Stromal cell of bone marrow (primary cell): Measurements from ENCODE around the gene HSF2BP.
"Not testable (repeated sequence)": the region's sequence is repeated elsewhere in the genome, so short reads cannot be mapped to it uniquely, and the experiment has no call there.

Experiments used
- DNase-seq: peaks from one replicate; pipeline ENCODE4 v3.0.0-alpha.2; 2012; ENCODE audit warnings: low read depth

HSF2BP gene

DNA sequence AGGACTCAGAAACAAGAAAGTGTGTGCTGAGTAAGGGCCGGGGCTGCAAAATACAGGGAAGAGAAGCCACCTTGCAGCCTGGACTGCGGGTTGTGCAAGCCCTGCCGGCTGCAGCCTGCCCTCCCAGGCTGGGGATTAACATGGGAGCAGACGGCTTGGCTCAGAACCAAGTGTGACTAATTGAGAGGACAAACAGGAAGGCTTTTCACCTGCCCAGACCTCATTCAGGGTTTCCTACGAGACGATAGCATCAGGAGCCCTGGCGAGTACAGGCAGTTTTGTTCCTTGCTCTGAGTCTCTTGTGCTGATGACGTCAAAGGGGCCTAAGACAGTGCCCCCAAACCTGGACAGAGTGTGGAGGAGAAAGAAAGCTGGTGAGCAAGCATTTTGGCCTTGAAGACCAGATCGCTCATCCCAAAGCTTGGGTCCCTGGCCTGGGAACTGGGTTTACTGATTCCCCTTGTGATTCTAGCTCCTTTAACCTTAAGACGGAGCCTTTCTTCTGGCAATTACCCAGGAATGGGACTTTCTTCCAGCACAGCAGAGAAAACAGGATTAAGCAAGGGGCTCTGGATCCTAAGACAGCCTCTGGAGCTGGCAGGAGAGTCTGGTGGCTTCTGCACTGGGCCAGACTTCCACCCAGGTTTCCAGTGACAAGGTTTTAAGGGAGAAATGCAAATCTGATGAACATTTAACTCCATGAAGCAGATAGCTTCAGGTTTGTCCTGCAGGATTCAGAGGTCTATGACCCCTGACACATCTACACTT is 142.2 kb downstream of the HSF2BP start:
- DNase-seq: not testable (repeated sequence)

DNA sequence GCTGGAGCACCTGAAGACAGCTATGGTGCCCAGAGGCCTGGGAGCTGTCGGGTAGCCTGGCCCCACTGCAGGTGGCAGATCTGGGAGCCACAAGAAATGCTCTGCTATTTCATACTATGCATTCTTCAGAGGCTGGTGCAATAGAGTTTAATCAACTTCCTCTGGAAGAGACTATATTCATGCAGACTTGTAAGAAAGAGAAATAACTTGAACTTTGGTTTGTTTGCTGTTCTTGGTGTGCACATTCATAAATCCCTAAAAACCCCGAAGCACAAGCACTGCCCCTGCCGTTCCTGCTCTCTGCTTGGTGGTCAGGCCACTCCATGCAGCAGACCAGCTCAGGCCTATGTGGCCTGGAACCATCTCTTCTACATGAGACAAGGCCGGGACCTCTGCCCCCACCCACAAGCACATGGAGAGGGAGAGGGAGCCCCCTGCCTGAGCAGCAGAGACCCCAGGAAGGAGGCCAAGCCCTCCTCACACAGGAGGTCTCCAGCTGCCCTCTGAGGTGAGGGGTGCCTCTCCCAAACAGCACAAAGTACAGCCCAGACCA is 142.9 kb downstream of the HSF2BP start:
- not testable (repeated sequence) for DNase-seq

DNA sequence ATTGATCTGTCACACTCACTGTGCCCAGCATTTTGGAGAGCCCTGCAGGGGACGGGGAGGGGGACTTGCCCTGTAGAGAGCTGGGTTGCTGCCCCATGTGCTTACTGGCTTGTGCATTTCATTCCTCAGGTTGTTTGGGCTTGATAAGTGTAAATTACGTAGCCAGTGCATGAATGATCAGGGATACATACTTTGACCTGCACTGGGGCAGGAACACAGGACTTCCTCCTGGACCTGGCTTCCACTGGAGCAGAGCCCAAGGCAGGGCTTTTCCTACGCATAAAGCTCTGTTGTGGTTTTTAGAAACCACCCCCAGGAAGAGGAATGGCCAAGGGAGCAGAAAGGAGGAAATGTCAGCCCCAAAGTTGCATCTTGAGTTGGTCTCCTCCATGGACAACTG is 144.5 kb downstream of the HSF2BP start:
- DNase-seq: not testable (repeated sequence)

DNA sequence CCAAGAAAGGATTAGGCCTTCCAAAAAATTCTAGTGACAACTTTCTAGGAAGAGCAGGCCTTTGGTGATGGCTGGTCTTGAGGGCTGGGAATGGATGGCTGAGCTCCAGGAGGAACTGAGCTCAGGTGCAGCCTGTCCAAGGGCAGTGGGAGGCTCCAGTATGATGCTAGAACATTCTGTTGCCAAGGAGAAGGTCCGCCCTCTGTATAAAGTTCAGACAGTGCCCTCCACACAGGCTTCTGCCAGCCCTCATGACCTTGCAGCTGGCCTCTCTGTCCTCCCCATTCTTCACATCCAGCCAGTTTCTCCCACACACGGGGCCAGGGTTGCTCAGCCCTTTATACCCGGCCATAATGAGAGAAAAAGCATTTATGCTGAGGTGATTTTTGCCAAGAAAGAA is 146.3 kb downstream of the HSF2BP start:
- DNase-seq: not testable (repeated sequence)

DNA sequence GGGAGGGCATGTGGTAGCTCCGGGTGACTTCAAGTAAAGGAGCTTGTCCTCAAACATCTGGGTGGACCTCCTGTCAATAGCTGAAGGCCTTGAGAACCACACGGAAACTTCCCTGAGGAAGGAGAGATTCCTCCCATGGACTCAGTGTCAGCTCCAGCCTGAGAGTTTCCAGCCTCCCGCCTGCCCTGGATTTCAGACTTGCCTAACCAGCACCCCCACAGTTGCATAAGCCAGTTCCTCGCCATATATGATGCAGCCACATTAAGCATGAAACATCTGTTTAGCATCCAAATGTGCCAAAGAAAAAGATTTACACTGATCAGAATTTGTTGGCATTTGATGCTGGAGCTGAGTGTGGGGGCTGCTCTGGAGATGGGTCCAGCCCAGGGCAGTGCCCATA is 148.1 kb downstream of the HSF2BP start:
- not testable (repeated sequence) for DNase-seq

DNA sequence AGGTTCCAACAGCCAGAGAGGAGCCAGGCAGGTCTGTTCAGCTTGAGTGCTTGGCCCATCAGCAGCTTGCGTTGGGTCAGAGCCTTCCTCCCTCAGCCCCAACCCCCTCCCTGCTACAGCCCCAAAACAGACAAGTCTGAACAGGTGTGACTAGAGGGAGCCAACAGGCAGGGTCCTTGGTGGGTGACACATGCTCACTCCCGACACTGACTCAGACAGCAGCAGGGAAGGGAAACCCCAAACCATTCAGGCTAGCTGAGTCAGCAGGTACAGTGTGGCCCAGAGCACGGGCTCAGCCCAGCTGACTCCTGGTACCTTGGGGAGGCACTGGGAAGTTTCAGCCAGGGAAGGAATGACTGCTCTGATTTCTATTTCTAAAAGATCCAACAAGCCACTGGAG is 148.6 kb downstream of the HSF2BP start:
- not testable (repeated sequence) for DNase-seq

DNA sequence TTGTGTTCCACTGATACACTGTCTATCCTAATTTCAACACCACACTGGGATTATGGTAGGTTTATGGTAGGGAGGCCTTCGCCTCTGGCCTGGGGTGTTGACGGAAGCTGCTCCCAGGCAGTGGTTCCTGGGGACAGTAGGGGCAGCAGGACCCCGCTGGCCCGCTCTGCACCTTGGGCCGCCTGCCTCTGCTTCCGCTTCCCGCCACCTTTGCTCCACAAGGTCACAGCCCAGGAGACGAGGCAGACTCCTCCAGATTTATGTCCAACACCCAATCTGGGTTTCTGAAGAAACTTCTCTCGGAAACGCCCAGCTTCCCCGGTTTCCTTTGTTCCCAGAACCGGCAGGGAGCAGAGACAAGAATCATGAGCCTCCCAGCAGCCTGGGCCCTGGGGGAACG is 155.4 kb downstream of the HSF2BP start:
- not testable (repeated sequence) for DNase-seq

DNA sequence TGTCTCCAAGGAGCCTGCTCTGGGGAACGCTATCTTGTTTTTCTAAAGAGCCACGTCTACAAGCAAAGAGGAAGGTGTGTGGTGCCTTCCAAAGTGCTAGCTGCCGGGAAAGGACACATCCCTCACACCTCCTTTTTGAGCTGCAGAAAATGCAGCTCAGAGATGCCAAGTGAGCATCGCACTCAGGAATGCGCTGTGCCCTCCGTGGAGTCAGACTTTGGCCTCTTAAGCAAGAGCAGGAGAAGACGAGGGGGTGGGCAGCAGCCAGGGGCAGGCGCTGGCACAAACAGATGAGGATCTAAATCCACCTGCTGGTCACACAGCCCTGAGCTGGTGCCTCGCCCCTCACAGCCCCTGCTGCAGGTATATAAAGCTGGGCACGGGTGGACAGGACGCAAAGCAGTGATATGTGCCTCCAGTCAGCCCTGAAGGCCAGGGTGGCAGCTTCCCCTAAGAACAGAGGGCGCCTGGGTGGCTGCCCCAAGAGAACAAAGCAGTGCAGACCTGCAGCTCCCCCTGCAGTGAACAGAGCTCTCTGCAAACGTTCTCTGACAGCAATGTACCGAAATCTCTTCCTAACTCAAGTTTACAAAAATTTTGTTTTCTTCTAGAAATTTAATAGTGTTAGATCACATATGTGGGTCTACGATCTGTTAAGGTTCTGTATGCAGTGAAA is 156.1 kb downstream of the HSF2BP start:
- DNase-seq: not testable (repeated sequence)

DNA sequence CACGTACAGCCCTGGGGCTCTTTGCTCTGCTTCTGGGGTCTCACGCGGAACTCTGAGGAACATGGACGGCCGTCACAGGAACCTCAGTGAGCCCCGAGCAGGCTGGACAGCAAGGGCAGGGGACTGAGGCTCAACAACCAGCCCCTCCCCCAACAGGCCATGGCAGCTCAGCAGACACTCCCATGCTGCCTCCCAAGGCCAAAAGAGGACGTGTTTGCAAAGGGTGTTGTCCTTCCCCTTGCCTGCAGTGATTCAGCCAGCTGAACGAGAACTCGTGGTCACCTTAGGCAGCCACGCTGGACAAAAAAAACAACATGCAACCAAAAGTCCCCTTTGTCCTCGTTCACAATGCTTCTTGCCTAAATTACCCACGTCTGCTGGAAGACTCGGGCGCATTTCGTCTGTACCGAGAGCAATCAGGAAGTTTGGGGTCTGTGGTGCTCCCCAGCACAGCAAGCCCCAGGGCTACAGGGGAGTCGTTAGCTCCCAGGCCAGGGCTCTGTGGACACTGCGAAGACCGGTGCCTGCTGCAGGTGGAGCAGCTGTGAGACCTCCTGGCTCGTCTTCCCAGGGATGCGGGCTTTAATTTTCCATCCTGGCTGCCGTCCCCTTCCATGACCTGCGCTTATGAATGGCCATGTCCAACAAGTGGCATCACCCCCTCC is 156.7 kb downstream of the HSF2BP start:
- not testable (repeated sequence) for DNase-seq

DNA sequence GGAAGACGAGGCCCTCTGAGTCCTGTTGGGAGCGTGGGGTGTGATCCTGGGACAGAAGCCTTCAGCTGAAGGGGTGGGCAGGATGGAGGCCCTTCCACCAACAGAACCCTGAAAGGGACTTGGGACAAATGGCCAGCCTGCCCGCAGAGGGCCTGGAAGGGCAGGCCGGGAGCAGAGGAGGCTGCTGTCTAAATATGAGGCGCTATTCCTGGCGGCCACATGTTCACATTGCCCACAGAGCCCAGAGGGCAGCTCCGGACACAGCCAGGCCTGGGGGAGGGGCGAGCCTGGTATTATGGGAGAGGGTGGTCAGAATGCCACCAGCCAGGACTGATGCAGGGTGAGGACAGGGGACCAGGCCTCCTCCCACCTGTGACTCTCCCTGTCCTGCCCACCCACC is 160.4 kb downstream of the HSF2BP start:
- DNase-seq: not testable (repeated sequence)

DNA sequence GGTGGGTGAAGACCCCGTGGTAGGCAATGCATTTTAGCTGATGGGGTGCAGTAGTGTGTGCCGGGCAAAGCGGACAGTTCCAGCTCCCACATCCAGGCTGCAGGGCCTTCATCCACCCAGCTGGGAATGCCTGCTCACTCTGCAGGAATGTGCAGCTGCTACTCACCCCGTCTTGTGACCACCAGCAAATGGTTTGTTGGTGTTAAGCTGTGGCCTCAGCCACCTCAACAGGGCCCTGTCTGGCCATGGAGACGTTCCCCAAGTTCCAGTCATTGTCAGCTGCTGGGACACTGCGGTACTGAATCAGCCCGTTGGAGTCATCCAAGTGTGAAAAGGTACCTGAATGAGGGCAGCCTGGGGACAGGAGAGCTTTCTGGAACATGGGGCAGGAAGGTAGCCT is 161.2 kb downstream of the HSF2BP start:
- DNase-seq: not testable (repeated sequence)

DNA sequence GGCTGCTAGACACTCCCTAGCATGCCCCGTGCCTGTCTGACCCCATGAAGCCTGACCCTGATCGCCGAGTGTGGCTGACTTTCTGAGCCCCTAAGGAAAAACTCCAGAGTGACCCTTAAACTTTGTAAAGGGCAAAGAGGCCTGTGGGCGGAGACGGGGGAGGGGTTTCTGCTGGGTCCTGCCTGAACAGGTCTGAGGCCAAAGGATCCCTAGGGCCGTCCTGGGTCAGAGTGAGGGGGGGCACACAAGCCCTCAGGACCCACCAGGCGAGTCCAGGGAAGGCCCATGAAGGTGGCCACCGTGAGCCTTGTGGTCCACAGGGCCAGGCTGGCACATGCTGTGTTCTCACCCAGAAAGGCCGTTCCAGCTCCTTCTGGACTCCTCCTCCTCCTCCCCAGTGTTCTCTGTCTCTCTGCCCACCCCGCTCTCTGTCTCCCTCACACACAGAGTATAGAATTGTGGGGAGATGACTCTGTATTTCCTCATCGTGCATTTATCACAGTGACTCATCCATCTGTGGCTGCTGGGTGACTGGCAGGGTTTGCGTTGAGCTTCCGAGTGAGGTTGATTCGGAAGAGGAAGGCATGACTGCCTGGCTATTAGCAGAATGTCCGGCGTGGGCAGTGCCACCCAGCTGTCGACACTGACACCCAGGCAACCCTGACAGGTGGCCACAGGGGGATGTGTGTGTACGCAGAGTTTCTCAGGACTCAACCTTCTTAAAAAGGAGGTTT is 164.8 kb downstream of the HSF2BP start:
- DNase-seq: not testable (repeated sequence)

DNA sequence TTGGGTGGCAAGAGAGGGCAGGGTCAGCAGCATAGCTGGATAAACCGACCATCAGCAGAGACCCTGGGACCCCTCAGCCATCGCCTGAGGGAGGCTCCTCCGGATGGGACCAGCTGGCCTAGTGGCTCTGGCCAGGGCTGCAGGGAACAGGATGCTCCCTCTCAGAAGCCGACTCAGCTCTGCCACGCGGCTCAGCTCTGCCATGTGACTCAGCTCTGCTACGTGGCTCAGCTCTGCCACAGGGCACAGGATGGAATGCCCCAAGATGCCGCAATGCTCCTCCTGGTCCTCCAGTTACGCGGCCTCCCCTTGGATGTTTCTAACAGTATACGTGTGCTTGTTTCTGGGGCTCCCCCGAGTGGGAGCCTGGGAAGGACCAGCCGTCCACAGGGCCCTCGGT is 165.8 kb downstream of the HSF2BP start:
- not testable (repeated sequence) for DNase-seq

DNA sequence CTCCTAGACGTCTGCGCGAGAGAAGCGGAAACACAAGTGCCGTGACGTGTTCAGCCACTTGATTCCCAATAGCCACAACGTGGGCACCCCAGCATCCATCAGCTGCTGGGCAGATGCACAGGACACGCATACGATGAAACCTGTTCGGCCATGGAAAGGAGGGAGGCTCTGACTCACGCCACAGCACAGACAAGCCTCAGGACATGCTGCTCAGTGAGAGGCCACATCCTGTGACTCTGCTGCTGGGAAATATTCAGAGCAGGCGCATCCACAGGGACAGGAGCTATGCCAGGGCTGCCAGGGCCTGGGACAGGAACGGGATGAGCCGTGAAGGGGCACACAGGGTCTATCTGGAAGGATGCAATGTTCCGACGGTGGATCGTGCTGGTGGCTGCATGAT is 171.1 kb downstream of the HSF2BP start:
- DNase-seq: not testable (repeated sequence)

DNA sequence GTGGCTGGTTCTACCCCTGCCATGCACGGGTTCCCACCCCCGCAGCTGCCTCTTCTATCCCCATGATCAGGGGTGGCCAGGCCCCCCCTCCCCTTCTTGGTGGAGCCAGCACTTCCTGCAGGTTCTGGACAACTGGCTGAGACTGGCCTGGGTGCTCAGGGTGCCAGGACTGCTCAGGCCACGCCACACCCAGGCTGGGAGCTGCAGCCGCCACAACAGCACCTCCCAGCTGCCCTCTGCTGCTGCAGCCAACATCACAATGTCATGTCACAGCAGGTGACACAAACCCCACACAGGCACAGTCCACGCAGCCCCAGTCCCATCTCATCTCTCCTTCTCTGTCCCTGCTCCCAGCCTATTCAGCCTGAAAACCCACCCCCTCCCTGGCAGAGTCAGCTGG is 173.2 kb downstream of the HSF2BP start:
- not testable (repeated sequence) for DNase-seq

DNA sequence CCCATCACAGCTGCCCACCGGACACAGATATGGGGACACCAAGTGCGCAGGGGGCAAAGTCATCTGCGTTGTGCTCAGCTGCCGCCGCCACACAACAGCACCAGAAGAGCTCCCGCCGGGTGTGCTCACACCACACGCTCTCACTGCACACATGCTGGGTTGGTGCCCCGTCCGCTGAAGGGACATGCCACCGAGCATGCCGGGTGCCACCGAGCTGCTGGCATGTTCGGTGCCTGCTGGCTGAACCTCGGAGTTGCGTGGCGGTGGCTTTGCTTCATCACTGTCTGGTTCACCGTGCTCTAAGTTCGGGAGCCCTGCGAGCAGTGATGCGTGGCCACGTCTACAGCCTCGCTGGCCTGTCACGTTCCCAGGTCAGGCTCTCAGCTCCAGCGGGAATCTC is 174.3 kb downstream of the HSF2BP start:
- not testable (repeated sequence) for DNase-seq

DNA sequence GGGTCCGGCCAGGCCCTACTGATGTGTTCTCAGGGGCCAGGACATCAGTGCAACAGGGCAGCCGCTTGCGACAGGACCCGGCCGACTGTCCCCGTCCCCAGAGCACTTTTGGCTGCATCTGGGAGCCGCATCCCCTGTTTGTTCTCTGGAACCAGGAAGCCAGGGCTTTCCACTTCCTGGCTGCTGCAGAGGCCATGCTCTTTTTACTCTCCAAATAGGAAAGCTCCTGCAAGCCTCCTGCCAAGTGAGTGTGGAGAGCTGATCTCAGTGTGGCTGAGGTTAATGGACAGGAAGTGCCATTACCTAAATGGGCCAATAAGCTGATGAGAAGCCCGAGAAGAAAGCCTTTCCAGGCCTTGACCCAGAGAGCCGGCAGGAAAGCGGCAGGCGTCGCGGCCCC is 180.1 kb downstream of the HSF2BP start:
- DNase-seq: not testable (repeated sequence)
